ENCODE results near the gene DHRS1. TPM values are rescaled to one million over a fixed set of nuclear protein-coding genes. Genes with fewer than 3 reads are reported as not detected.

Gene DHRS1
- total RNA-seq (2021) (37.9 and 41.4 TPM in 2 replicates), Bru-seq, nascent RNA (percentile 63 among the genes with signal in this experiment), BruChase-seq, experiment 1, labeled RNA remaining after a 2-hour chase (percentile 72 among the genes with signal in this experiment), BruChase-seq, experiment 2, labeled RNA remaining after a 6-hour chase (percentile 58 among the genes with signal in this experiment)
- long read RNA-seq, transcript DHRS1-201 (9 exons, 1,480 nt), result major isoform, 57 of 69 reads
- long read RNA-seq, partial matches to known transcripts, result 2 of 69 reads
- long read RNA-seq, other reads (novel, unspliced or antisense), result 5 of 69 reads

GRCh38 chr14:24299255-24300191, at the start of gene DHRS1, which contains the start of gene NOP9:
DHRS1 (minus strand) TSS chr14:24299780; CDS start chr14:24299106, 674 bp downstream.
NOP9 (plus strand) TSS chr14:24299850; CDS start chr14:24299955, 105 bp downstream.
- H4K20me1 ChIP-seq (ENCODE audit: insufficient read depth), result no peaks in the 10 kb centered on the region
- peak within 1 kb of the TSS; percentile 92 for H3K4me2 ChIP-seq
- peaks cover 28% of the 10 kb centered on the region for H3K79me2 ChIP-seq (ENCODE audit: low read depth)
- H3K4me3 ChIP-seq, result peak within 1 kb of the TSS; percentile 88
- H3K9me3 ChIP-seq (ENCODE audit: insufficient read depth, low read depth), result no peaks in the 10 kb centered on the region
- H3K9me2 ChIP-seq (ENCODE audit: insufficient read depth), result no peaks in the 10 kb centered on the region
- no peaks in the 10 kb centered on the region for H3F3A ChIP-seq (ENCODE audit: insufficient read depth, low read depth)
- H3K27me3 ChIP-seq (ENCODE audit: insufficient read depth, low read depth), result no peaks in the 10 kb centered on the region
- H3K27ac ChIP-seq, result peak within 1 kb of the TSS; percentile 53
- TF ChIP-seq EZH2 (IDR thresholded peaks at IDR 0.05; ENCODE audit: low read depth), result no peak
- H3K36me3 ChIP-seq (ENCODE audit: low read depth), result no peaks in the 10 kb centered on the region; the same call in 1 of the 2 replicates
- ChIA-PET POLR2A (ENCODE audit: unreplicated experiment) (interaction anchor here (0.6 to 1.4 kb wide), 5 partner anchors 12 to 86 kb away, joined by 3 to 19 read pairs (median 3); partner anchors contain the start of genes CHMP4A, MDP1 and TINF2), CTCF (interaction anchor here (0.5 to 1.0 kb wide), 3 partner anchors 33 to 81 kb away, joined by 3 to 11 read pairs (median 10); partner anchors contain the start of gene TINF2)
- no TSS peak for BruUV-seq (replicated peaks)
- peak; percentile 68 to 86 for DNase-seq
- peak within 1 kb of the TSS; percentile 96 for H2AFZ ChIP-seq
- peaks cover 16% of the 10 kb centered on the region for H3K4me1 ChIP-seq (replicated peaks; ENCODE audit: insufficient read depth)
- intact Hi-C loops (cut with micrococcal nuclease; ENCODE audit: unreplicated experiment), result no loop called here

DNA sequence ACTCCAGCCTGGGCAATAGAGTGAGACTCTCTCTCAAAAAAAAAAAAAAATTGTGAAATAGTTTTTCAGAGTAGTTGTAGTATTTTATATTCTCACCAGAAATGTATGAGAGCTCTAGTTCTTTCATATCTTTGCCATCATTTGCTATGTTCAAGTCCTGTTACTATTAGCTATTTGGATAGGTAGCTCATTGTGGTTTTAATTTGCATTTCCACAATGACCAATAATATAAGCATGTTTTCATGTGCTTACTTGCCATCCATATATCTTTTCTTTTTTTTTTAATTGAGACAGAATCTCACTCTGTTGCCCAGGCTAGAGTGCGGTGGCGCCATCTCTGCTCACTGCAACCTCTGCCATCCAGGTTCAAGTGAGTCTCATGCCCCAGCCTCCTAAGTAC, 48.6 kb upstream of the DHRS1 start:
- intact Hi-C loops (cut with micrococcal nuclease; ENCODE audit: unreplicated experiment), result no loop called here
- POLR2A ChIA-PET (ENCODE audit: unreplicated experiment), result interaction anchor here (0.6 to 0.7 kb wide), 2 partner anchors 8 to 18 kb away, joined by 3 to 9 read pairs; no protein-coding TSS in a partner anchor

GRCh38 chr14:24347134-24347533, 47.6 kb upstream of the DHRS1 start:
- Histone ChIP-seq H3K4me2 (no peak overlapping the region), H3K9me2 (ENCODE audit: insufficient read depth) (no peaks in the 10 kb centered on the region), H4K20me1 (ENCODE audit: insufficient read depth) (no peaks in the 10 kb centered on the region), H3K4me3 (no peak overlapping the region), H3K4me1 (replicated peaks; ENCODE audit: insufficient read depth) (no peaks in the 10 kb centered on the region), H2AFZ (no peak overlapping the region), H3K27ac (no peak overlapping the region), H3K36me3 (ENCODE audit: low read depth) (no peaks in the 10 kb centered on the region), H3K79me2 (ENCODE audit: low read depth) (no peaks in the 10 kb centered on the region), H3K27me3 (ENCODE audit: insufficient read depth, low read depth) (no peaks in the 10 kb centered on the region), H3F3A (ENCODE audit: insufficient read depth, low read depth) (no peaks in the 10 kb centered on the region), H3K9me3 (ENCODE audit: insufficient read depth, low read depth) (no peaks in the 10 kb centered on the region)
- ChIA-PET CTCF (interaction anchor here (1.1 kb wide), 1 partner anchor 84 kb away, joined by 5 read pairs; no protein-coding TSS in a partner anchor), POLR2A (ENCODE audit: unreplicated experiment) (interaction anchor here (0.6 kb wide), 1 partner anchor 33 kb away, joined by 3 read pairs; no protein-coding TSS in a partner anchor)
- BruUV-seq (replicated peaks), result no TSS peak
- intact Hi-C loops (cut with micrococcal nuclease; ENCODE audit: unreplicated experiment), result no loop called here
- DNase-seq, result no peak
- TF ChIP-seq EZH2 (IDR thresholded peaks at IDR 0.05; ENCODE audit: low read depth), result no peak
- TF ChIP-seq, protein P1, sequence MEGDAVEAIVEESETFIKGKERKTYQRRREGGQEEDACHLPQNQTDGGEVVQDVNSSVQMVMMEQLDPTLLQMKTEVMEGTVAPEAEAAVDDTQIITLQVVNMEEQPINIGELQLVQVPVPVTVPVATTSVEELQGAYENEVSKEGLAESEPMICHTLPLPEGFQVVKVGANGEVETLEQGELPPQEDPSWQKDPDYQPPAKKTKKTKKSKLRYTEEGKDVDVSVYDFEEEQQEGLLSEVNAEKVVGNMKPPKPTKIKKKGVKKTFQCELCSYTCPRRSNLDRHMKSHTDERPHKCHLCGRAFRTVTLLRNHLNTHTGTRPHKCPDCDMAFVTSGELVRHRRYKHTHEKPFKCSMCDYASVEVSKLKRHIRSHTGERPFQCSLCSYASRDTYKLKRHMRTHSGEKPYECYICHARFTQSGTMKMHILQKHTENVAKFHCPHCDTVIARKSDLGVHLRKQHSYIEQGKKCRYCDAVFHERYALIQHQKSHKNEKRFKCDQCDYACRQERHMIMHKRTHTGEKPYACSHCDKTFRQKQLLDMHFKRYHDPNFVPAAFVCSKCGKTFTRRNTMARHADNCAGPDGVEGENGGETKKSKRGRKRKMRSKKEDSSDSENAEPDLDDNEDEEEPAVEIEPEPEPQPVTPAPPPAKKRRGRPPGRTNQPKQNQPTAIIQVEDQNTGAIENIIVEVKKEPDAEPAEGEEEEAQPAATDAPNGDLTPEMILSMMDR (conservative IDR thresholded peaks at IDR 0.05), result no peak

More for the DNA sequence above, 48.6 kb upstream of the DHRS1 start:
- H3K36me3 ChIP-seq (ENCODE audit: low read depth), result no peaks in the 10 kb centered on the region
- no peaks in the 10 kb centered on the region for H3K27me3 ChIP-seq (ENCODE audit: insufficient read depth, low read depth)
- DNase-seq, result no peak
- H4K20me1 ChIP-seq (ENCODE audit: insufficient read depth), result no peaks in the 10 kb centered on the region
- no peaks in the 10 kb centered on the region for H3K9me3 ChIP-seq (ENCODE audit: insufficient read depth, low read depth)
- BruUV-seq (replicated peaks), result no TSS peak
- no peaks in the 10 kb centered on the region for H3K9me2 ChIP-seq (ENCODE audit: insufficient read depth)
- no peak overlapping the region for H3K4me2 ChIP-seq
- H3K4me3 ChIP-seq, result no peak overlapping the region
- H3F3A ChIP-seq (ENCODE audit: insufficient read depth, low read depth), result no peaks in the 10 kb centered on the region
- no peaks in the 10 kb centered on the region for H3K4me1 ChIP-seq (replicated peaks; ENCODE audit: insufficient read depth)
- TF ChIP-seq, protein P1 (conservative IDR thresholded peaks at IDR 0.05), result no peak
- TF ChIP-seq EZH2 (IDR thresholded peaks at IDR 0.05; ENCODE audit: low read depth), result no peak
- CTCF ChIA-PET, result interaction anchor here (0.6 kb wide), 1 partner anchor 258 kb away, joined by 4 read pairs; no protein-coding TSS in a partner anchor
- no peaks in the 10 kb centered on the region for H3K79me2 ChIP-seq (ENCODE audit: low read depth)
- no peak overlapping the region for H2AFZ ChIP-seq
- H3K27ac ChIP-seq, result no peak overlapping the region

Measured in PC-9 (cell line).